H1 (cell line): ENCODE data around the gene CAMTA1. TPM values are rescaled to one million over a fixed set of nuclear protein-coding genes. Genes with fewer than 3 reads are reported as not detected.

Experiments used
- CTCF ChIA-PET: fragments of 300-600 bp; sonication (Branson Sonifier 250); formaldehyde crosslinking; loops from one replicate; lab custom pipeline; 2021; ENCODE audit not compliant: partially characterized antibody; lab: Charles Lee
- POLR2A ChIA-PET: fragments of 300-600 bp; sonication (Branson Sonifier 250); formaldehyde crosslinking; loops from one replicate; lab custom pipeline; 2021; ENCODE audit warnings: inconsistent platforms; ENCODE audit not compliant: partially characterized antibody; lab: Charles Lee
- DNase-seq, 2 experiments: peaks; one replicate each; pipeline versions ENCODE4 v3.0.0 to v3.0.0-alpha.2; 2010 to 2022; ENCODE audit warnings: low spot score in 2 of 2, low read depth in 1 of 2, mixed read lengths in 1 of 2
- FAIRE-seq: peaks from 2 replicates; lab custom pipeline; 2011; peaks lifted over from hg19 to GRCh38; lab: Jason Lieb, UNC
- H2AFZ ChIP-seq: 2 replicates; pipeline ENCODE4 v1.8.1; 2012; ENCODE audit warnings: low read length, inconsistent platforms
- H2AK5ac ChIP-seq: 2 replicates; pipeline ENCODE4 v1.6.1; 2013; ENCODE audit warnings: low read depth, low read length
- H2BK120ac ChIP-seq: replicated peaks from 2 replicates; pipeline ENCODE3; 2013; ENCODE audit warnings: low read depth, low read length, inconsistent platforms
- H2BK12ac ChIP-seq: 2 replicates; pipeline ENCODE4 v1.6.1; 2013; ENCODE audit warnings: low read depth, low read length
- H2BK15ac ChIP-seq: 2 replicates; pipeline ENCODE4 v1.6.1; 2013; ENCODE audit warnings: low read length
- H2BK20ac ChIP-seq: 2 replicates; pipeline ENCODE4 v1.6.1; 2013; ENCODE audit warnings: low read length
- H2BK5ac ChIP-seq: 2 replicates; pipeline ENCODE4 v1.6.1; 2013; ENCODE audit warnings: low read depth, low read length
- H3K14ac ChIP-seq: 2 replicates; pipeline ENCODE4 v1.6.1; 2013; ENCODE audit warnings: inconsistent platforms; ENCODE audit not compliant: insufficient read length
- H3K18ac ChIP-seq: 2 replicates; pipeline ENCODE4 v1.6.1; 2013; ENCODE audit warnings: low read length; ENCODE audit errors: extremely low read depth
- H3K23ac ChIP-seq: 2 replicates; pipeline ENCODE4 v1.6.1; 2013; ENCODE audit warnings: inconsistent platforms; ENCODE audit not compliant: insufficient read length
- H3K23me2 ChIP-seq: 2 replicates; pipeline ENCODE4 v1.6.1; 2013; ENCODE audit warnings: low read depth, low read length
- H3K27ac ChIP-seq: 2 replicates; pipeline ENCODE4 v1.6.1; 2011; ENCODE audit warnings: low read depth, low read length, inconsistent platforms
- H3K27me3 ChIP-seq, 4 experiments: replicated peaks in 1 of 4; 1 replicate in 1 of 4; 2 replicates in 3 of 4; pipeline versions ENCODE4 v1.6.1 to v1.8.1; 2011 to 2013; ENCODE audit warnings: low read length in 3 of 4, mild to moderate bottlenecking in 3 of 4, inconsistent platforms in 2 of 4, mixed read lengths in 2 of 4, moderate library complexity in 1 of 4; ENCODE audit not compliant: control insufficient read depth in 3 of 4, insufficient read depth in 3 of 4; ENCODE audit errors: extremely low read depth in 1 of 4
- H3K36me3 ChIP-seq, 4 experiments: 2 replicates each; pipeline versions ENCODE4 v1.6.1 to v1.8.1; 2011 to 2013; ENCODE audit warnings: mild to moderate bottlenecking in 4 of 4, low read length in 3 of 4, moderate library complexity in 2 of 4, control low read depth in 1 of 4, inconsistent platforms in 1 of 4; ENCODE audit not compliant: insufficient read depth in 4 of 4, control insufficient read depth in 2 of 4
- H3K4ac ChIP-seq: replicated peaks from 2 replicates; pipeline ENCODE3; 2013; ENCODE audit warnings: low read length, low read depth, mixed read lengths, inconsistent platforms; ENCODE audit not compliant: insufficient read length
- H3K4me1 ChIP-seq, 4 experiments: replicated peaks in 1 of 4; 1 replicate in 1 of 4; 2 replicates in 3 of 4; pipeline versions ENCODE4 v1.6.1 to v1.8.1; 2011 to 2013; ENCODE audit warnings: low read length in 3 of 4, inconsistent platforms in 2 of 4, mixed read lengths in 1 of 4; ENCODE audit not compliant: insufficient read depth in 4 of 4, control insufficient read depth in 3 of 4
- H3K4me2 ChIP-seq, 2 experiments: 2 replicates each; pipeline versions ENCODE4 v1.6.1 to v1.8.1; 2011 to 2013; ENCODE audit warnings: low read depth in 2 of 2, low read length in 2 of 2, control low read depth in 1 of 2, inconsistent platforms in 1 of 2, mild to moderate bottlenecking in 1 of 2; ENCODE audit not compliant: insufficient read depth in 1 of 2
- H3K4me3 ChIP-seq, 4 experiments: fragments of 200-600, 300-600 bp in 1 of 4; sonication (generic), shearing (Covaris generic), sonication (Bioruptor Twin) in 1 of 4; 2 replicates each; pipeline versions ENCODE4 v1.5.1 to v1.8.1; 2011 to 2016; ENCODE audit warnings: low read length in 4 of 4, low read depth in 3 of 4, control low read depth in 2 of 4, inconsistent platforms in 2 of 4, mild to moderate bottlenecking in 2 of 4, mixed read lengths in 1 of 4, moderate library complexity in 1 of 4; ENCODE audit not compliant: insufficient read depth in 2 of 4; ENCODE audit errors: extremely low read depth in 1 of 4
- H3K56ac ChIP-seq: replicated peaks from 2 replicates; pipeline ENCODE3; 2013; ENCODE audit warnings: low read depth, mild to moderate bottlenecking, mixed read lengths, low read length, inconsistent platforms; ENCODE audit not compliant: insufficient read length
- H3K79me1 ChIP-seq: 2 replicates; pipeline ENCODE4 v1.6.1; 2013; ENCODE audit warnings: low read depth, low read length, control low read depth
- H3K79me2 ChIP-seq, 2 experiments: 2 replicates each; pipeline versions ENCODE4 v1.6.1 to v1.8.1; 2012 to 2013; ENCODE audit warnings: low read length in 2 of 2, mild to moderate bottlenecking in 2 of 2, inconsistent platforms in 1 of 2; ENCODE audit not compliant: insufficient read depth in 2 of 2, control insufficient read depth in 1 of 2
- H3K9ac ChIP-seq, 4 experiments: replicated peaks in 1 of 4; 1 replicate in 1 of 4; 2 replicates in 3 of 4; pipeline versions ENCODE4 v1.6.1 to v1.8.1; 2011 to 2013; ENCODE audit warnings: low read depth in 3 of 4, low read length in 3 of 4, control low read depth in 2 of 4, mild to moderate bottlenecking in 2 of 4, moderate library complexity in 2 of 4, inconsistent platforms in 1 of 4; ENCODE audit errors: extremely low read depth in 1 of 4
- H3K9me3 ChIP-seq, 2 experiments: 2 replicates each; pipeline versions ENCODE4 v1.6.1 to v1.8.1; 2012 to 2013; ENCODE audit warnings: mild to moderate bottlenecking in 2 of 2, moderate library complexity in 2 of 2, control low read depth in 1 of 2, inconsistent platforms in 1 of 2, low read depth in 1 of 2, low read length in 1 of 2, mixed read lengths in 1 of 2; ENCODE audit not compliant: insufficient read depth in 2 of 2
- H4K20me1 ChIP-seq, 2 experiments: replicated peaks in 1 of 2; 2 replicates each; pipeline versions ENCODE3 to v1.8.1; 2011 to 2013; ENCODE audit warnings: inconsistent platforms in 2 of 2, low read length in 2 of 2, mild to moderate bottlenecking in 1 of 2; ENCODE audit not compliant: insufficient read depth in 2 of 2, control insufficient read depth in 1 of 2
- H4K5ac ChIP-seq: 2 replicates; pipeline ENCODE4 v1.6.1; 2013; ENCODE audit warnings: low read length, low read depth, mixed read lengths, inconsistent platforms; ENCODE audit not compliant: insufficient read length
- H4K8ac ChIP-seq: 2 replicates; pipeline ENCODE4 v1.8.0; 2013; ENCODE audit warnings: mild to moderate bottlenecking, moderate library complexity, low read length, inconsistent platforms; ENCODE audit not compliant: insufficient read depth; ENCODE audit errors: extremely low read depth
- H4K91ac ChIP-seq: replicated peaks from 2 replicates; pipeline ENCODE3; 2013; ENCODE audit warnings: low read length, mixed read lengths, inconsistent platforms; ENCODE audit not compliant: insufficient read length
- CREB1 ChIP-seq: IDR thresholded peaks from 2 replicates; pipeline ENCODE4 v1.6.1; 2012; ENCODE audit warnings: inconsistent platforms
- GABPA ChIP-seq: IDR thresholded peaks from 2 replicates; pipeline ENCODE4 v1.6.1; 2011; ENCODE audit warnings: mild to moderate bottlenecking, low read length, moderate library complexity, borderline replicate concordance; ENCODE audit not compliant: insufficient read depth
- HDAC2 ChIP-seq, 2 experiments: fragments of 300-600 bp in 1 of 2; sonication (generic) in 1 of 2; IDR thresholded peaks; 2 replicates each; pipeline ENCODE4 v1.6.1; 2011 to 2012; ENCODE audit warnings: low read depth in 2 of 2, low read length in 2 of 2, mild to moderate bottlenecking in 2 of 2, moderate library complexity in 2 of 2, borderline replicate concordance in 1 of 2, inconsistent platforms in 1 of 2
- PHF8 ChIP-seq: fragments of 200-600 bp; sonication (generic); conservative IDR thresholded peaks from 2 replicates; pipeline ENCODE4 v1.7.1; 2012; ENCODE audit warnings: low read depth, mild to moderate bottlenecking, inconsistent platforms, low read length, moderate library complexity
- RAD21 ChIP-seq, 2 experiments: IDR thresholded peaks in 1 of 2; conservative IDR thresholded peaks in 1 of 2; 2 replicates each; pipeline ENCODE4 v1.6.1; 2011; ENCODE audit warnings: low read depth in 2 of 2, low read length in 2 of 2, improper control_type of control experiment in 1 of 2, inconsistent platforms in 1 of 2, mild to moderate bottlenecking in 1 of 2, moderate library complexity in 1 of 2
- ZNF274 ChIP-seq: IDR thresholded peaks from 2 replicates; pipeline ENCODE4 v1.7.0; 2012; ENCODE audit warnings: low read length, borderline replicate concordance; ENCODE audit errors: extremely low read depth
- WGBS, 2 experiments: shearing (Covaris generic) in 1 of 2; methylation state at CpG; one replicate each; pipeline versions ENCODE4 v1.1.6 to v1.1.7; 2013 to 2015; ENCODE audit warnings: low lambda C conversion rate in 2 of 2, mixed read lengths in 2 of 2, inconsistent platforms in 1 of 2, low coverage in 1 of 2, missing lambda C conversion rate in 1 of 2; ENCODE audit not compliant: insufficient replicate concordance in 2 of 2, insufficient coverage in 1 of 2, insufficient read length in 1 of 2; ENCODE audit errors: extremely low coverage in 1 of 2, missing lambda C conversion rate in 1 of 2; 5-methylcytosine and 5-hydroxymethylcytosine counted together
- polyA plus RNA-seq, 7 experiments: library from polyadenylated mRNA; depleted of rRNA in 3 of 7; stranded (reverse) in 5 of 7; unstranded in 2 of 7; fragments of >200 nt in 5 of 7; fragments of 200-250 nt in 2 of 7; gene quantifications; 1 replicate in 5 of 7; 2 replicates in 1 of 7; 4 replicates in 1 of 7; pipeline versions ENCODE4 v1.2.1 to v1.2.3, GENCODE V29; 2011 to 2013; ENCODE audit warnings: missing spikeins in 2 of 7, mixed read lengths in 2 of 7
- total RNA-seq: library from RNA; stranded (reverse); fragmentation: NEBNext Ultra II Directional; extraction: Animal tissue kit (Norgen Biotek cat#: 25700); gene quantifications from 2 replicates; pipeline ENCODE4 v1.2.1, GENCODE V29; 2021

CAMTA1 gene
- total and polyA plus RNA-seq, 2 of the 8 experiments (the other 6 are each of a cell fraction or from before 2014, with no cell fraction given) = 65.0 to 119 TPM

GRCh38 chr1:6961289-6961688 lies 176.0 kb downstream of the CAMTA1 start:
- Histone ChIP-seq H3K23me2 (peaks cover 10% of the 10 kb centered on the region; the same call in 1 of the 2 replicates), H3K27ac (no peak overlapping the region), H2BK120ac (no peak overlapping the region), H4K91ac (peak overlapping the region; percentile 71), H2BK12ac (no peak overlapping the region; the same call in 1 of the 2 replicates), H3K56ac (no peak overlapping the region), H3K4ac (no peak overlapping the region), H3K4me2 (peak overlapping the region; percentile 86 to 100), H3K18ac (no peak overlapping the region; the same call in 1 of the 2 replicates), H3K23ac (no peak overlapping the region), H4K20me1 (no peaks in the 10 kb centered on the region), H2BK5ac (no peak overlapping the region; the same call in 1 of the 2 replicates), H2AFZ (no peak overlapping the region), H2AK5ac (no peak overlapping the region), H3K4me3 (peak overlapping the region; percentile 72 to 94 (median 76); a peak in 7 of 8 replicates), H3K4me1 (peaks cover 8 to 34% (median 16%) of the 10 kb centered on the region in 4 experiments), H3K14ac (no peak overlapping the region), H3K79me1 (no peaks in the 10 kb centered on the region), H4K5ac (peak overlapping the region; percentile 36), H3K9ac (no peak overlapping the region), H3K9me3 (no peaks in the 10 kb centered on the region), H3K27me3 (no peaks in the 10 kb centered on the region; a peak in 1 of 7 replicates), H2BK20ac (no peak overlapping the region), H2BK15ac (peak overlapping the region; percentile 95; the same call in 1 of the 2 replicates), H3K36me3 (no peaks in the 10 kb centered on the region), H4K8ac (peak overlapping the region; percentile 43; the same call in 1 of the 2 replicates), H3K79me2 (no peaks in the 10 kb centered on the region)
- CTCF ChIA-PET = interaction anchor here (0.7 to 1.3 kb wide), 5 partner anchors 72 to 246 kb away, joined by 3 to 7 read pairs (median 3); no protein-coding TSS in a partner anchor
- TF ChIP-seq RAD21 (IDR thresholded peaks at IDR 0.05 in 1 of 2, conservative IDR thresholded peaks at IDR 0.05 in 1 of 2; ENCODE audit: low read depth in 2 of 2, low read length in 2 of 2) (no peak), GABPA (no peak), PHF8 (no peak), ZNF274 (no peak), CREB1 (no peak), HDAC2 (IDR thresholded peaks at IDR 0.05; ENCODE audit: borderline replicate concordance in 1 of 2, low read depth in 2 of 2, low read length in 2 of 2) (no peak)
- no peak for FAIRE-seq
- no peak for DNase-seq
- WGBS, 2 experiments = 80% methylated on average over 13 of the region's 13 CpGs; no CpG with 5 or more reads in 1 of the 2 experiments
- POLR2A ChIA-PET = interaction anchor here (1.0 kb wide), 1 partner anchor 81 kb away, joined by 3 read pairs; no protein-coding TSS in a partner anchor
